ENCODE results near the gene KLHDC3. TPM values are rescaled to one million over a fixed set of nuclear protein-coding genes. Genes with fewer than 3 reads are reported as not detected.

The KLHDC3 gene
- total RNA-seq, 1 experiment from 2014 or later, result 35.6 TPM

Other genes starting within 250 kb of the KLHDC3 start
- gene BICRAL, start 232.2 kb upstream of the KLHDC3 start, total RNA-seq (2022), result 8.4 and 9.8 TPM in 2 replicates
- gene RPL7L1, start 134.6 kb upstream of the KLHDC3 start, total RNA-seq (2022), result 121 and 123 TPM in 2 replicates
- gene PTCRA, start 98.2 kb upstream of the KLHDC3 start, total RNA-seq (2022), result not detected in 2 replicates
- gene CNPY3, start 84.8 kb upstream of the KLHDC3 start, total RNA-seq (2022), result 21.9 and 22.5 TPM in 2 replicates
- 0.30 TPM in 1 of 2 replicates, not detected in the other for gene GNMT, start 53.5 kb upstream of the KLHDC3 start, total RNA-seq (2022)
- gene PEX6, start 35.1 kb upstream of the KLHDC3 start, total RNA-seq (2022), result 25.8 and 34.0 TPM in 2 replicates
- gene PPP2R5D, start 29.7 kb upstream of the KLHDC3 start, total RNA-seq (2022), result 16.5 and 17.9 TPM in 2 replicates
- gene MEA1, start 303 bp upstream of the KLHDC3 start, total RNA-seq (2022), result 71.8 and 79.9 TPM in 2 replicates
- 72.8 and 80.4 TPM in 2 replicates for gene RRP36, start 7.4 kb downstream of the KLHDC3 start, total RNA-seq (2022)
- 22.7 and 31.4 TPM in 2 replicates for gene CUL7, start 39.6 kb downstream of the KLHDC3 start, total RNA-seq (2022)
- 155 and 174 TPM in 2 replicates for gene MRPL2, start 45.2 kb downstream of the KLHDC3 start, total RNA-seq (2022)
- gene KLC4, start 45.4 kb downstream of the KLHDC3 start, total RNA-seq (2022), result 17.5 and 23.4 TPM in 2 replicates
- gene PTK7, start 62.1 kb downstream of the KLHDC3 start, total RNA-seq (2022), result 42.6 and 48.4 TPM in 2 replicates
- gene SRF, start 157.0 kb downstream of the KLHDC3 start, total RNA-seq (2022), result 29.7 and 32.1 TPM in 2 replicates
- 39.6 and 42.8 TPM in 2 replicates for gene CUL9, start 167.9 kb downstream of the KLHDC3 start, total RNA-seq (2022)
- 52.5 and 91.0 TPM in 2 replicates for gene DNPH1, start 215.2 kb downstream of the KLHDC3 start, total RNA-seq (2022)
- not detected in 2 replicates for gene TTBK1, start 229.2 kb downstream of the KLHDC3 start, total RNA-seq (2022)

Data from MCF 10A (cell line).